GM23248 (cell line): Measurements from ENCODE around the gene CD59.

ENCODE experiments used
- EZH2 ChIP-seq: fragments of 200-600 bp; sonication (generic); IDR thresholded peaks from 2 replicates; pipeline ENCODE4 v1.6.1; 2018; ENCODE audit warnings: antibody characterized with exemption, mild to moderate bottlenecking; ENCODE audit not compliant: insufficient read depth, poor library complexity, severe bottlenecking
- EZH2phosphoT487 ChIP-seq: fragments of 200-600 bp; sonication (generic); IDR thresholded peaks from 2 replicates; pipeline ENCODE4 v1.6.1; 2018; ENCODE audit warnings: antibody characterized with exemption, moderate library complexity, mild to moderate bottlenecking, low read depth; ENCODE audit not compliant: insufficient read depth

GRCh38 chr11:33697997-33698396, 38.2 kb downstream of the CD59 start:
- TF ChIP-seq EZH2phosphoT487 = no peak
- TF ChIP-seq EZH2 = no peak
